Vagina (tissue), 2 donors: ENCODE measurements around the gene NELL1. TPM values are rescaled to one million over a fixed set of nuclear protein-coding genes. Genes with fewer than 3 reads are reported as not detected.

Source experiments
- DNase-seq, 2 donors: peaks; one replicate each; pipeline ENCODE4 v3.0.0-alpha.2; 2017; ENCODE audit errors: extremely low spot score in 2 of 2
- H3K27ac ChIP-seq: fragments of 200-600 bp; sonication (generic); one replicate; pipeline ENCODE4 v1.5.1; 2019
- H3K27me3 ChIP-seq: fragments of 200-600 bp; sonication (generic); one replicate; pipeline ENCODE4 v1.5.1; 2019
- H3K36me3 ChIP-seq, 2 donors: fragments of 200-600 bp; sonication (generic); one replicate each; pipeline ENCODE4 v1.5.1; 2017 to 2019
- H3K4me1 ChIP-seq: fragments of 200-600 bp; sonication (generic); one replicate; pipeline ENCODE4 v1.5.1; 2019
- H3K4me3 ChIP-seq, 2 donors: fragments of 200-600 bp; sonication (generic); 1 replicate in 1 of 2; 2 replicates in 1 of 2; pipeline ENCODE4 v1.5.1; 2016 to 2019
- H3K9me3 ChIP-seq: fragments of 200-600 bp; sonication (generic); one replicate; pipeline ENCODE4 v1.5.1; 2019
- CTCF ChIP-seq, 3 experiments: fragments of 450-650 bp in 2 of 3; fragments of 200-600 bp in 1 of 3; sonication (generic) in 1 of 3; IDR thresholded peaks; one replicate each; pipeline ENCODE4 v1.5.1; 2017 to 2019; ENCODE audit warnings: antibody characterized with exemption in 3 of 3, mild to moderate bottlenecking in 2 of 3, moderate library complexity in 2 of 3
- POLR2A ChIP-seq, 2 donors: fragments of 450-650 bp; IDR thresholded peaks; one replicate each; pipeline ENCODE4 v1.6.1; 2017; ENCODE audit warnings: antibody characterized with exemption in 2 of 2, mild to moderate bottlenecking in 2 of 2, moderate library complexity in 2 of 2
- POLR2AphosphoS5 ChIP-seq, 2 donors: sonication (generic); formaldehyde crosslinking; IDR thresholded peaks; one replicate each; pipeline ENCODE4 v1.9.0; 2017; ENCODE audit warnings: antibody characterized with exemption in 2 of 2, mild to moderate bottlenecking in 2 of 2, low read depth in 1 of 2; ENCODE audit not compliant: insufficient read depth in 1 of 2
- intact Hi-C: fragments of 100-400 bp; cut with DNase I; formaldehyde crosslinking; loops from one replicate; pipeline ENCODE4 v1.15.1; 2023
- total RNA-seq: library from RNA; depleted of rRNA; stranded (reverse); fragments of >200 nt; gene quantifications from one replicate; pipeline ENCODE4 v1.2.3, GENCODE V29; 2016

NELL1 gene
- total RNA-seq, 1 donor from 2014 or later, result 0.49 TPM

- H3K27ac ChIP-seq, result no peak overlapping the region
- no peaks in the 10 kb centered on the region for H3K9me3 ChIP-seq
- DNase-seq, result no peak
- no peak for TF ChIP-seq CTCF (IDR thresholded peaks at IDR 0.05)
- no peak for TF ChIP-seq POLR2A (IDR thresholded peaks at IDR 0.05)
- no peak for TF ChIP-seq POLR2AphosphoS5 (IDR thresholded peaks at IDR 0.05; ENCODE audit: insufficient read depth in 1 of 2, low read depth in 1 of 2)
- intact Hi-C loops, result loop anchor here (10.0 kb wide), 1 partner anchor 1660 kb away; no protein-coding TSS in a partner anchor
- H3K27me3 ChIP-seq, result no peaks in the 10 kb centered on the region
- no peaks in the 10 kb centered on the region for H3K4me1 ChIP-seq
- no peak overlapping the region for H3K4me3 ChIP-seq
- no peaks in the 10 kb centered on the region for H3K36me3 ChIP-seq
Measured at GRCh38 chr11:20644360-20644759, 25.0 kb upstream of the NELL1 start.

GRCh38 chr11:20647976-20648565 lies 21.3 kb upstream of the NELL1 start:
- H3K27ac ChIP-seq, result no peak overlapping the region
- H3K4me3 ChIP-seq, result no peak overlapping the region
- H3K4me1 ChIP-seq, result no peaks in the 10 kb centered on the region
- DNase-seq, result no peak
- TF ChIP-seq POLR2A (IDR thresholded peaks at IDR 0.05) (no peak), CTCF (IDR thresholded peaks at IDR 0.05) (peak; percentile 56 to 81 (median 73)), POLR2AphosphoS5 (IDR thresholded peaks at IDR 0.05; ENCODE audit: insufficient read depth in 1 of 2, low read depth in 1 of 2) (no peak)
- no peaks in the 10 kb centered on the region for H3K36me3 ChIP-seq
- H3K9me3 ChIP-seq, result no peaks in the 10 kb centered on the region
- no peaks in the 10 kb centered on the region for H3K27me3 ChIP-seq
- intact Hi-C loops, result loop anchor here (10.0 kb wide), 1 partner anchor 1657 kb away; no protein-coding TSS in a partner anchor

DNA sequence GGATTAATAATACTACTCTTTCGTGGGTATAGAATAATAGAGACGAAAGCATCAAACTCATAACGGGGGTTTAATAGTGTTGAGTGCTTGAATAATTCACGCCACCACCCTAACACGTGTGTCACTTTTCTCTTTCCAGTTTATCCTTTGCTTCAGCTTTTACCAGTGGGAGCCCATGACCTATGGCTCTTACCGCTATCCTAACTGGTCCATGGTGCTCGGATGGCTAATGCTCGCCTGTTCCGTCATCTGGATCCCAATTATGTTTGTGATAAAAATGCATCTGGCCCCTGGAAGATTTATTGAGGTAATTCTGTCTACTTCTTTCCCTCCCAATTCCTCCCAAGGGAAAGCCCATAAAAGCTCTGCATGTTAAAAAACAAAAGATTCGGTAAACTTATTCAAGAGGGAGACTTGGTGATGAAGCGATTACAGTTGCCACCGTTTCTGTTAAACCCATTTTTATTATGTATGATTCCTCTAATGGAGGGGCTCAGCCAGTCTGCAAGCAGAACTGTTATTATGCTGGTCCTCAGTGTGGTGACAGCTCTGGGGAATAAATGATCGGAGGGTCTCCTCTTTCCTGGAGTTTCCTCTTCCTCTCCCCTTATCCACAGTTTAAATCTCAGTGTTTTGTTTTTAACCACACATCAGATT lies 17.1 kb upstream of the NELL1 start:
- TF ChIP-seq POLR2A (IDR thresholded peaks at IDR 0.05) (no peak), CTCF (IDR thresholded peaks at IDR 0.05) (no peak), POLR2AphosphoS5 (IDR thresholded peaks at IDR 0.05; ENCODE audit: insufficient read depth in 1 of 2, low read depth in 1 of 2) (no peak)
- H3K27me3 ChIP-seq, result no peaks in the 10 kb centered on the region
- no peaks in the 10 kb centered on the region for H3K36me3 ChIP-seq
- H3K27ac ChIP-seq, result no peak overlapping the region
- no peaks in the 10 kb centered on the region for H3K4me1 ChIP-seq
- DNase-seq, result no peak
- no peak overlapping the region for H3K4me3 ChIP-seq
- no peaks in the 10 kb centered on the region for H3K9me3 ChIP-seq
- intact Hi-C loops, result no loop called here

GRCh38 chr11:20654038-20654437 lies 15.3 kb upstream of the NELL1 start:
- Histone ChIP-seq H3K36me3 (no peaks in the 10 kb centered on the region), H3K4me1 (no peaks in the 10 kb centered on the region), H3K27me3 (no peaks in the 10 kb centered on the region), H3K27ac (no peak overlapping the region), H3K9me3 (no peaks in the 10 kb centered on the region), H3K4me3 (no peak overlapping the region)
- intact Hi-C loops, result no loop called here
- no peak for DNase-seq
- no peak for TF ChIP-seq POLR2A (IDR thresholded peaks at IDR 0.05)
- TF ChIP-seq CTCF (IDR thresholded peaks at IDR 0.05), result no peak
- TF ChIP-seq POLR2AphosphoS5 (IDR thresholded peaks at IDR 0.05; ENCODE audit: insufficient read depth in 1 of 2, low read depth in 1 of 2), result no peak

DNA sequence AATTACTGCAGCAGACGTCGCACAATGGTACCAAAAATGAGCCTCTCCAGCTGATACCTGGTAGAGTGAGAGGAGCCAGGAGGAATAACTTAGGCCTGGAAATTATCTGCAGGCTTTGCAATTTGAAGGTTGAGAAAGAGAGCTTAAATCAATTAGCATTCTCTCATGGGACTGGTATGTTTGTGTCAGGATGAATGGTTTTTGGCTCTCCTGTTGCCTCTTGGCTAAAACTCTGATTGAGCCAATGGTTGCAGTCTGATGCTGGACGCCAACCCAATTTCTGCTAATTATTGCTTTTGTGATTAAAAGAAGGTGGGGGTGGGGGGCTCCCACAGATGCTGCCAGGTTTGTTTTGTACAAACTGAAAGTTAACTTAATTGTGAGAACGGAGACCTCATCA lies 12.5 kb upstream of the NELL1 start:
- no peak overlapping the region for H3K27ac ChIP-seq
- no peak overlapping the region for H3K4me3 ChIP-seq
- no peaks in the 10 kb centered on the region for H3K36me3 ChIP-seq
- TF ChIP-seq POLR2A (IDR thresholded peaks at IDR 0.05), result no peak
- no peak for TF ChIP-seq POLR2AphosphoS5 (IDR thresholded peaks at IDR 0.05; ENCODE audit: insufficient read depth in 1 of 2, low read depth in 1 of 2)
- no peak for TF ChIP-seq CTCF (IDR thresholded peaks at IDR 0.05)
- H3K4me1 ChIP-seq, result no peaks in the 10 kb centered on the region
- H3K9me3 ChIP-seq, result no peaks in the 10 kb centered on the region
- no peaks in the 10 kb centered on the region for H3K27me3 ChIP-seq
- DNase-seq, result no peak
- intact Hi-C loops, result no loop called here
